ENCODE results near the gene CES5A. TPM values are rescaled to one million over a fixed set of nuclear protein-coding genes. Genes with fewer than 3 reads are reported as not detected.
"Not testable (repeated sequence)": the region's sequence is repeated elsewhere in the genome, so short reads cannot be mapped to it uniquely, and the experiment has no call there.

The CES5A gene
- total RNA-seq, 4 donors from 2014 or later, result 0.34 to 0.56 (median 0.46) TPM

DNA sequence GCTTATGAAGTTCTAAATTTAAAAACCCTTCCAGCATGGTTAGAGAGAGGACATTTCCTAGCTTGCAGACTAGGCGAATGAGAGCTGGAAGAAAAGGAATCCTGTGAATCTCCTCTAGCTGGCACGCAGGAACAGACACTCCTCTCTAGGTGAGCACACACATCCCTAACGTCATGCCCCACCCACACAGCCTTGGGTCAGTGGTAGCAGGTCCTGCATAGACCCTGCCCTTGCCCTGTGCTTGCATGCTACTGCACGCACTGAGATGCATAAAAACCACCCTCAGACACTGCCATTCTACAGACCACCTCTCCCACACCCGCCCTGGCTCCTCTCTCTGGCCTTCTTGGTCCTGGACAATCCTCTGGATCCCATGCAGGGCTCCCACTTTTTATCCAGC, 65.8 kb downstream of the CES5A start:
- TF ChIP-seq POLR2A (IDR thresholded peaks at IDR 0.05), result no peak
- TF ChIP-seq, protein P1, sequence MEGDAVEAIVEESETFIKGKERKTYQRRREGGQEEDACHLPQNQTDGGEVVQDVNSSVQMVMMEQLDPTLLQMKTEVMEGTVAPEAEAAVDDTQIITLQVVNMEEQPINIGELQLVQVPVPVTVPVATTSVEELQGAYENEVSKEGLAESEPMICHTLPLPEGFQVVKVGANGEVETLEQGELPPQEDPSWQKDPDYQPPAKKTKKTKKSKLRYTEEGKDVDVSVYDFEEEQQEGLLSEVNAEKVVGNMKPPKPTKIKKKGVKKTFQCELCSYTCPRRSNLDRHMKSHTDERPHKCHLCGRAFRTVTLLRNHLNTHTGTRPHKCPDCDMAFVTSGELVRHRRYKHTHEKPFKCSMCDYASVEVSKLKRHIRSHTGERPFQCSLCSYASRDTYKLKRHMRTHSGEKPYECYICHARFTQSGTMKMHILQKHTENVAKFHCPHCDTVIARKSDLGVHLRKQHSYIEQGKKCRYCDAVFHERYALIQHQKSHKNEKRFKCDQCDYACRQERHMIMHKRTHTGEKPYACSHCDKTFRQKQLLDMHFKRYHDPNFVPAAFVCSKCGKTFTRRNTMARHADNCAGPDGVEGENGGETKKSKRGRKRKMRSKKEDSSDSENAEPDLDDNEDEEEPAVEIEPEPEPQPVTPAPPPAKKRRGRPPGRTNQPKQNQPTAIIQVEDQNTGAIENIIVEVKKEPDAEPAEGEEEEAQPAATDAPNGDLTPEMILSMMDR (IDR thresholded peaks at IDR 0.05), result no peak

DNA sequence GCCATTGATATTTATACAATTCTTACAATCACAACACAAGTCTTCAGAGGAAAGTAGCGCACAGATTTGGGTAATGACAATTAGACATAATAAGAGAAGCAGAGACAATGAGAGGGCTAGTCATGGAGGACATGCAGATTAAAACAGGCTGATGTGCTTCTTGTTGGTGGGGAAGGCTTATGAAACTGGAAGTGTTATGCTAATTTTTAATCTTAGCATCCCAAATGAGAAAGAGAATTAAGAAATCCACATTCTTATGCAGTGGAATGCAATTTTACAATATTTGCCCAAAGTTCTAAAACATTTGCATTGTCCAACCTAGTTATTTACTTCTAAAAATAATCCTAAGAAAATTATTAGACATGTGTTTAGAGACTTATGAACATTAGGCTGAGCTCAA, 66.9 kb downstream of the CES5A start:
- DNase-seq (ENCODE audit: low spot score in 2 of 2); intact Hi-C loops (cut with DNase I; ENCODE audit: low total_unique reads); H3K4me3 ChIP-seq (ENCODE audit: low read depth, poor library complexity, severe bottlenecking): not testable (repeated sequence)
- WGBS, 2 donors, result 94 to 100% methylated on average over 1 of the region's 1 CpG

More for the DNA sequence above, 65.8 kb downstream of the CES5A start:
- intact Hi-C loops (cut with DNase I; ENCODE audit: low total_unique reads), result no loop called here
- no peak for DNase-seq (ENCODE audit: low spot score in 2 of 2)
- no peak overlapping the region for H3K4me3 ChIP-seq (ENCODE audit: low read depth, poor library complexity, severe bottlenecking)
- WGBS, 2 donors, result 60% methylated on average over 5 of the region's 5 CpGs

DNA sequence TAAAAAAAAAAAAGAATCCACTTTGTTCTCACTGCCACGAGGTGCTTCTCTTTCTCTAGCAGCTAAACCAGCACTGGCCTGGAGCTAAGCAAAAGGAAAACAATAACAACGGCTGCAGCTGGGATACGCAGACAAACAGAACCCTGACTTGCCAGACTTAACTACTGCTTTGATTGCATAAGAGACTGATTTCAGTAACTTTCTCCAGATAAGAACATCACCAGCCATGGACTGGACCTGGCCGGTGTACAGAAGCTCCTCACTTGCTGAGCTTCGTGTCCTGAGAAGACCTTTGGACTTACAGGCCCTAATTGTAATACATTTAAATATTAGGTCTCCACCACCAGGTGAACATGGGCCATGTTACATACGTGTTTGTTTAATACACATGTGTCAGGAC, 70.1 kb downstream of the CES5A start:
- DNase-seq (ENCODE audit: low spot score in 2 of 2); intact Hi-C loops (cut with DNase I; ENCODE audit: low total_unique reads); H3K4me3 ChIP-seq (ENCODE audit: low read depth, poor library complexity, severe bottlenecking): not testable (repeated sequence)
- no CpG with 5 or more reads among the region's 6 CpGs for WGBS, 2 donors

DNA sequence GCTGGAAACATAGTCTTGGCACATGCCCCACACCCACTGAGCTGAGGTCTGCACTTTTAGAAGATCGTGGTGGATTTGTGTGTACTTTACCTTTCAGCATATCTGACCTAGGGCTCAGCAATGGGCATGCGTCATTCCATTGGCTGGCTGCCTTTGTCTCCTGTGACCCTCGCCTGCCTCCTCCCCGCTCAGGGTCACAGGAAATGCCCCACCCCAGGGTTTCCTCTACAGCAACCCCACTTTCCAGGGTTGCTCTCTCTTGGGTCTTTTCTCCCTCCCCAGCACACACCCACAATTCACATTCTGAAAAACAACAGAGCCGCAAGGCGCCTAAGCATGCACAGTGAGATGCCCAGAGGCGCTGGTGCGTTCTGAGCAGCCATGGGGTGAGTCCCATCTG, 71.5 kb downstream of the CES5A start:
- H3K4me3 ChIP-seq (ENCODE audit: low read depth, poor library complexity, severe bottlenecking); DNase-seq (ENCODE audit: low spot score in 2 of 2); intact Hi-C loops (cut with DNase I; ENCODE audit: low total_unique reads): not testable (repeated sequence)
- WGBS, 2 donors, result no CpG with 5 or more reads among the region's 8 CpGs

Other genes with a start within 250 kb of the CES5A start
- 10 to 100 TPM in 2 of 4 donors, 1 to 10 TPM in 2; 2.3 to 26.1 (median 8.7) TPM for gene SLC6A2, start 219.4 kb downstream of the CES5A start, total RNA-seq
- 1 to 10 TPM in 3 of 4 donors, under 1 TPM in 1; 0.76 to 9.5 (median 2.6) TPM for gene CES1, start 42.3 kb downstream of the CES5A start, total RNA-seq

All from lower leg skin (tissue), 4 donors.